ENCODE results near the gene ARSI.
A peak's percentile ranks its signal among the peaks of the same experiment; 100 is the strongest.

GRCh38 chr5:150320044-150320613 is 17.4 kb upstream of the ARSI start:
- TF ChIP-seq REST (tag by site-specific recombination; IDR thresholded peaks at IDR 0.05) (no peak), ZNF16 (tag by site-specific recombination; IDR thresholded peaks at IDR 0.05; ENCODE audit: low read depth) (no peak), CTCF (tag by site-specific recombination; IDR thresholded peaks at IDR 0.05) (no peak), PATZ1 (tag by site-specific recombination; IDR thresholded peaks at IDR 0.05) (peak; percentile 85), ZNF302 (tag by site-specific recombination; IDR thresholded peaks at IDR 0.05; ENCODE audit: low read depth) (no peak), ZNF18 (tag by site-specific recombination; IDR thresholded peaks at IDR 0.05) (no peak)

Measured in HEK293 (cell line).